Upper lobe of right lung (tissue), 1 donor: Measurements from ENCODE around the gene ATP2C2. TPM values are rescaled to one million over a fixed set of nuclear protein-coding genes. Genes with fewer than 3 reads are reported as not detected.

Source experiments
- ATAC-seq: fragments of 200-7000 bp; cut with Tn5 transposase; one replicate; pipeline ENCODE4 v1.9.1; 2020; ENCODE audit warnings: mild to moderate bottlenecking, moderate library complexity
- DNase-seq: peaks from one replicate; pipeline ENCODE4 v3.0.0-alpha.2; 2020
- H3K27ac ChIP-seq: fragments of 200-600 bp; one replicate; pipeline ENCODE4 v1.8.0; 2022
- H3K27me3 ChIP-seq: fragments of 200-600 bp; one replicate; pipeline ENCODE4 v1.8.0; 2022; ENCODE audit warnings: mild to moderate bottlenecking
- H3K36me3 ChIP-seq: fragments of 200-600 bp; one replicate; pipeline ENCODE4 v1.8.0; 2022
- H3K4me1 ChIP-seq: fragments of 200-600 bp; one replicate; pipeline ENCODE4 v1.8.0; 2022
- H3K4me3 ChIP-seq: fragments of 200-600 bp; one replicate; pipeline ENCODE4 v1.8.0; 2022; ENCODE audit warnings: mild to moderate bottlenecking
- H3K9me3 ChIP-seq: fragments of 200-600 bp; one replicate; pipeline ENCODE4 v1.8.0; 2022
- CTCF ChIP-seq: fragments of 200-600 bp; IDR thresholded peaks from one replicate; pipeline ENCODE4 v1.8.0; 2022; ENCODE audit warnings: antibody characterized with exemption
- intact Hi-C: fragments of 100-400 bp; cut with DNase I; formaldehyde crosslinking; loops from one replicate; pipeline ENCODE4 v1.11.0; 2022
- total RNA-seq: library from RNA; stranded (reverse); fragmentation: NEBNext Ultra II Directional; extraction: Animal tissue kit (Norgen Biotek cat#: 25700); gene quantifications from one replicate; pipeline ENCODE4 v1.2.1, GENCODE V29; 2021
- donor health status: DM: no; HTN: yes; CAD: no; lungs with severe emphysema.

ATP2C2 gene
- total RNA-seq, 1 donor from 2014 or later, result 48.9 TPM

DNA sequence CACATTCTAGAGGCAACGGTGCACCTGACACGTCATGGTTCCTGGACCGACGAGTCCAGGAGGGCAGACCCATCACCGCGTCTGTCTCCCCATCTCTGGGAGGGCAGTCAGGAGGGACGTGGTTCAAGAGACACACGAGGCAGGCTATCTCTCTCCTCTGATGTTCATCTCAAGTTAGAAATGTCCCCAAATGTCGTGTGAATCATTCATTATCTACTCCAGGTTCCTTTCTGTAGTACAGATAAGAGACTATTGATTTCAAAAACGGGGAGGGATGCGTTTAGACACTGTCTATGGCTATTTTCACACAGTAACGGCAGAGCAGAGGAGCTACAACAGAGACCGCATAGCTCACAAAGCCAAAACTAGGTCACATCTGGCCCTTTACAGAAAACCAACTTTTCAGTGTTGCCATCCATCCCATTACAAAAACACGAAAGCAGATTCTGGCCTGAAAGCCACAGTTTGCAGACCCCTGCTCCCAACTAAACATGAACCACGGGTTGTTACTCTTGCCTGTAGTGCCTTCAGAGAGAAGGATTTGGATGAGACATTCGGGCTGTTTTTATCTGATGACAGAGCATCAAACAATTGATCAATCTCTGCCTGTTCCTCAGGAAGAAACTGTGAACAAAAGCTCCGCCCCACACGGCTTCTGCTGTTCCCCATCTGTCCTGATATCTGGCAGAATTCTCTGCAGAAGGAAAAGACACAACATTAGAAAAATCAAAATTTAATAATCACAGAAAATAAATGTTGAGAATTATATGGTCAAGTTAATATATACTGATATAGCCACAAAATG, 129.3 kb downstream of the ATP2C2 start:
- ATAC-seq, result no peak
- TF ChIP-seq CTCF, result no peak
- Histone ChIP-seq H3K36me3 (peaks cover 47% of the 10 kb centered on the region), H3K9me3 (no peaks in the 10 kb centered on the region), H3K27me3 (no peaks in the 10 kb centered on the region), H3K4me3 (no peak overlapping the region), H3K27ac (no peak overlapping the region), H3K4me1 (no peaks in the 10 kb centered on the region)
- DNase-seq, result peak; percentile 30
- intact Hi-C loops, result no loop called here

GRCh38 chr16:84498223-84498610, 129.9 kb downstream of the ATP2C2 start:
- Histone ChIP-seq H3K27ac (no peak overlapping the region), H3K9me3 (no peaks in the 10 kb centered on the region), H3K27me3 (no peaks in the 10 kb centered on the region), H3K4me1 (no peaks in the 10 kb centered on the region), H3K4me3 (no peak overlapping the region), H3K36me3 (peaks cover 44% of the 10 kb centered on the region)
- intact Hi-C loops, result no loop called here
- DNase-seq (peak; percentile 28), ATAC-seq (no peak)
- TF ChIP-seq CTCF, result no peak

GRCh38 chr16:84498859-84499620, 130.7 kb downstream of the ATP2C2 start:
- no peak overlapping the region for H3K27ac ChIP-seq
- no peak for TF ChIP-seq CTCF
- peak; percentile 32 for DNase-seq
- no peak overlapping the region for H3K4me3 ChIP-seq
- peaks cover 36% of the 10 kb centered on the region for H3K36me3 ChIP-seq
- no peaks in the 10 kb centered on the region for H3K9me3 ChIP-seq
- H3K4me1 ChIP-seq, result peaks cover 6% of the 10 kb centered on the region
- no peak for ATAC-seq
- intact Hi-C loops, result no loop called here
- H3K27me3 ChIP-seq, result no peaks in the 10 kb centered on the region

DNA sequence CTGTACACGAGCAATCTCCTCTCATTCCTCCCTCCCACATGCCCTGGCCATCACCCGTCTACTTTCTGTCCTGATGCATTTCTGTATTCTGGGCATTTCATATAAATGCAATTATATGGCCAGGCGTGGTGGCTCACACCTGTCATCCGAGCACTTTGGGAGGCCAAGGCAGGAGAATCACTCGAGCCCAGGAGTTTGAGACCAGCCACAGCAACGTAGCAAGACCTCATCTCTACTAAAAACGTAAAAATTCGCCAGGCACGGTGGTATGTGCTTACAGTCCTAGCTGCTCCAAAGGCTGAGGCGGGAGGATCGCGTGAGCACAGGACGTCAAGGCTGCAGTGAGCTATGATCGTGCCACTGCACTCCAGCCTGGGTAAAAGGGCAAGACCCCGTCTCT, 131.3 kb downstream of the ATP2C2 start:
- Histone ChIP-seq H3K4me1 (peaks cover 7% of the 10 kb centered on the region), H3K36me3 (peaks cover 30% of the 10 kb centered on the region), H3K4me3 (no peak overlapping the region), H3K27ac (no peak overlapping the region), H3K9me3 (no peaks in the 10 kb centered on the region), H3K27me3 (no peaks in the 10 kb centered on the region)
- TF ChIP-seq CTCF, result no peak
- ATAC-seq (no peak), DNase-seq (peak; percentile 45)
- intact Hi-C loops, result no loop called here

DNA sequence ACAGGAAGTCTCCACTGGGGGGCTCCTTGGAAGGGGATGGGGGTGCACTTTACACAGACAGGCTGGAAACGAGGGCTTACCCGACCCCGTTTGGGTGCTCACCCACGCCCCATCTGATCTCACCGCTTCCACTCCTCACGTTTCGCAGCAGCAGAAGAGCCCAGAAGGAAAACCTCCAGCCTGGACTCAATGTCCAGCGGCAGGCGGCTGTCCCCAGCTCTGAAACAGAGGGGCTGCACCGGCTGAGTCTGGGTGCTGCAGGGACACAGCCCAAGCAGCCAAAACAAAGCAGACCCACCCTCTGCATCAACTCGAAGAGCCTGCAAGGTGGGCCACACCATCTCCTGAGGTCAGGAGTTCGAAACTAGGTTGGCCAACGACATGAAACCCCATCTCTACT, 132.2 kb downstream of the ATP2C2 start:
- Histone ChIP-seq H3K9me3 (no peaks in the 10 kb centered on the region), H3K4me1 (peaks cover 14% of the 10 kb centered on the region), H3K27ac (no peak overlapping the region), H3K4me3 (no peak overlapping the region), H3K27me3 (no peaks in the 10 kb centered on the region), H3K36me3 (peaks cover 23% of the 10 kb centered on the region)
- no peak for TF ChIP-seq CTCF
- intact Hi-C loops, result no loop called here
- ATAC-seq (no peak), DNase-seq (peak; percentile 21)
